Stimulated activated CD4-positive, alpha-beta T cell treated with anti-CD3 and anti-CD28 coated beads, TNF-alpha, amount 100 ng/mL, for 48 hours (primary cell): Measurements from ENCODE around the gene GTPBP3.

ENCODE experiments used
- DNase-seq, 3 donors: peaks; one replicate each; pipeline ENCODE4 v3.0.0-alpha.2; 2020; ENCODE audit warnings: low read depth in 3 of 3

The GTPBP3 gene

DNA sequence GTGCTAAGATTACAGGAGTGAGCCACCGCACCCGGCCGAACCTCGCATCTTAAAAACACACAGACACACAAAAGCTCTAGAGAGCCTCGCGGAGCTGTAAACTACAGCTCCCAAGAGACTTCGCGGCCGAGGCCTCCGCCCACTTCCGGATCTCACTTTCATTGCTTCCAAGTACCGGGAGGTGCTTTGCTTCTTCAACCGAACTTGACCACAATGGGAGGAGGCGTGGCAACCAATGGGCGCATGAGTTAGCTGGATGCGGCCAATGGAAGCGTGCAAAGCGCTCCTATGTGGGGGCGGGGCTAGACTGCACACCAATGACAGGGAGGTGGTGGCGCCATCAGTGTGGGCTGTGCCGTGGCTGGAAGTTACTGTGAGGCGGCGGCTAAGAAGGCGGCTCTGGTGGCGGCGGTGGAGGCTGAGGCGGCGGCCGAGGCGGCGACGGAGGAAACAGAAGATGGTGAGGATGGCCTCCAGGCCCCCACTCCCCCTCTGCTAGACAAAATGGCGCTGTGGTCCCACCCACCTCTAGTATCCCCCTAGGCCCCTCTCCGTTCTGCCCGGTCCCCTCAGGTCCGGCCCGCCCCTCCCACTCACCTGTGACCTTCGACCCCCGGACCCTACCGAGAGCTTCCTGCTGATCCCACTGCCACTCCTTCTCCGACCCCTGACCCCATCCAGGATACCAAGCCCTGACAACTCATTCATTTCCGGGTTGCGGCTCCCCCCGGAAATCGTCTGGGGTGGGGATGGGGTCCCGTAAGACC lies 28.0 kb upstream of the GTPBP3 start, which contains the start of gene DDA1:
TSS of gene DDA1 (plus strand) at position 366 of the 767 bp plus-strand sequence. CDS start at position 458, 92 bp downstream.
- DNase-seq: peak; percentile 97 to 99 (median 98)

- DNase-seq: no peak
These were observed 27.3 kb upstream of the GTPBP3 start for GRCh38 chr19:17309965-17310461.

DNA sequence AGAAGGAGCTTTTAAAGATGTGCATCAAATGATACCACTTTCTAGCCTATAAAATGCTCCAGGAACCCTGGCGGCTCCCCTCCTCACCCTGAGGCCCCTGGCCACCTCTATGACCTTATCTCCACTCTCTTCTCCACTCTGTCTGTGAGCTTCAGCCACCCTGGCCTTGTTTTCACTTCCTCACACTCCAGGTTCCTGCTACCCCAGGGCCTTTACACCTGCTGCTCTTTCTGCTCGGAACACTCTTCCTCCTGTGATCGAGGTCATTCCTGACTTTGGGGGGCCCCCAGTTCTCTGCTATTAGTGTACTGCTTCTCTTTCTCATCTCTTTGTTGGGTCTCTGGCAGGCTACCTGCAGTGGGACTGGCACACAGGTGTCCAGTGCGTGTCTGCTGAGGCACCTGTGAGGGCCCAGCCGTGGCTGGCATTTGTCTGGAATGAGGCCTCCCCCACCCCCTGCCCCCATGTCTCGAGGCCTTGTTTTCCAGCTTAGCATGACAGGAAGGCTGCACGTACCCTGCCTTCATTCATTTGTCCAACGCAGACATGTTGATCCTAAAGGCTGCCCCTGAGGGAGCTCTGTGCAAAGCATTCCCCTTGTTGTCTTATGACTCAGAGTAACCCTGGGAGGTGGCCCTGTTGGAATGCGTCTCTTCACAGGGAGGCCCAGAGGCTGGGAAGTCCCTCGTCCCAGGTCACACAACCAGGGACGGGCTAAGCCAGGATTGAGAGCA lies 25.7 kb upstream of the GTPBP3 start:
- no peak for DNase-seq

DNA sequence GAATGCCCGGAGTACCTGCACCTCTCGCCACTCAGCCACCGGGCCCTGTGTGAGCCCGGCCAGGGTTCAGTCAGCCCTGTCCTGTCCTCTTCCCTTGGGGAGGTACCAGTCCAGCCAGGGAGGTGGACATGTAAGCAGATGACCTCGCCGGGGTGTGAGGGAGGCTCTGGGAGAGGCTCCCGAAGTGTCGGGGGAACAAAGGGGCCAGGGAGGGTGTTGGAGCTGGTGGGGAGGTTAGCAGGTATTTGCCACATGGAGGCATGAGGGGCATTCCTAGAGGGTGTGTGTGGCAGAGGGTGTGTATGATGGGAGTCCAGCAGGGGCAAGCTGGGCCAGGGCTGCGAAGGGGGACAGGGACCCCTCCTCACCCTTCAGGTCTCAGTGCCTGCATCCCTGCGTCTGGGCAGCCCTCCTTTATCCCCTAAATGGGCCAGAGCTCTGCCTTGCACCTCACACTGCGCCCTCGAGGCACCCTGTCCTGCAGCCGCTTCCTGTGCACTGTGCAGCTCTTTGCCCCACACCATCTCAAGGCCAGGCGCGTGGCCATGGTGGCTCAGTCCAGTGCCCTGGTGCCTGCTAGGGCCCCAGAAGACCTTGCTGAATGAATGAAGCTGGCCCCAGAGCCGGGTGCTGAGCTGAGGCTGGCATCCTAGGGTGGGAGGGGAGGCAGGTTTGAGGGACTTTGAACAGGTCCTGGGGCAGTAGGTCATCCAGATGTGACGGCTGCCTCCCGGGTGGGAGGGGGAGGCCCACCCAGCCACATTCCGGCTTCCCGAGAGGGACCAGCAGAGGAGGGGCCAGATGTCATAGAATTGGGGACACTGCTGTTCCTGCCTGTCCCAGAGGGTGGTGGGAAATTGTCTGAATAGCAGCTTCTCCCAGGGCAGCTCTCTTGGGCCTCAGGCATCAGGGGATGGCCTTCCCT lies 24.9 kb upstream of the GTPBP3 start:
- DNase-seq: no peak

DNA sequence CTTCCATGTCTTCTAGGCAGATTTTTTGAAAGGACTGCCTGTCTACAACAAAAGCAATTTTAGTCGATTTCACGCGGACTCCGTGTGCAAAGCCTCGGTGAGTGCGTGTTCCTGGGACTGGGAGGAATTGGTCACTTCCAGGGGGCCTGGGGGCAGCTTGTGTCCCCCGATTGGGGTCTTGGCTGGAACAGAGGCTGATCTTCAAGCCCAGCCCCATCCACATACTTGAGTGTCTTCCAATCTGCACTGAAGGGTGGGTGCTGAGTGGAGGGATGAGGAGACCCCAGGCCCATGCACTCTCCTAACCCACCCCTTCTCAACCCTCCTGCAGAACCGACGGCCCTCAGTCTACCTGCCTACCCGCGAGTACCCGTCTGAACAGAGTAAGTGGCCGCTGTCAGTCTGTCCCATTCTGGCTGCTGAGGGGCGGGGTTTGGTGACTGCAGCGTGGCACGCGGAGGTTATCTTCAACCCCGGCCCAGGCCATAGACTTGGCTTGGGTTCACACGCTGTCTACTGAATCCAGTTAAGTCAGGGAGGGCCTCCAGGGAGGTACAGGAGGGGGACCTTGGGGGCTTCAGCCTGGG lies 23.3 kb upstream of the GTPBP3 start:
- no peak for DNase-seq

DNA sequence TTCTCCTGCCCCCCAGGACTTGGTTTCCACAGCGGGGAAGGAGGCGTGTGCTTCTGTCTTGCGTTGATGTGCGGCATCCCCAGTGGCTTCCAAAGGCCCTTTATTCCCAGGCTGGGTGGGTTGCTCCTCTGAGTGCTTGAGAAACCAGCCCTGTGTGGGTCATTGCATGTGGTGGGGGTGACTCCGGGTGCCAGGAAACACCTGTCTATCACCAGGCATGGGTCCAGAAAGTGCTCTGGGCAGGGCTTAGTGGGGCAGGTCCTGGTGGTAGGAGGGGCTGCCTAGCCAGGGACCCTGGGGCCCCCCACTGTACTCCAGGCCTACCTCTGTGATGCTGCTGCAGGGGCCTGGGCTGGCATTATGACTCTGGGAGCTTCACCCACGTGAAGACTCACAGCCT lies 18.4 kb upstream of the GTPBP3 start:
- DNase-seq: no peak

- no peak for DNase-seq
These were observed 17.7 kb upstream of the GTPBP3 start for GRCh38 chr19:17319473-17320238.

DNA sequence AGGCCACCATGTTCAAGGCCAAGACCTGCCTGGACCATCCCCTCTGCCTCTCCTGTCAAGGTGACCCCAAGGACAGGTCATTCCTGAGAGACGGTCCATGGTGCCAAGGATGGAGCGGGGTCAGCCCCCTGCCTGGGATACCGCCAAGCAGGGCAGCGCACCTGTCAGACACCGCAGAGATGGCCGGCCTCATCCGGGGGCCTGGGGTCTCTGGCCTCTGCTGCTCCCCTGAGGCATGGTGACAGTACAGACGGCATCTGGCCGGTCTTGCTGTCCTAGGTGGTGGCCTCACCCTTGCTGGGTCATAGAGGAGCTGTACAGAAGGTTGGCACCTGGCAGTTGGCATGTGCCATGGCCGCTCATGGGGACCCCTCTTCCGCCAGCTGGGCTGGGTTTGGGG lies 16.9 kb upstream of the GTPBP3 start:
- no peak for DNase-seq

- no peak for DNase-seq
These were observed 15.5 kb upstream of the GTPBP3 start for GRCh38 chr19:17321655-17322489.

DNA sequence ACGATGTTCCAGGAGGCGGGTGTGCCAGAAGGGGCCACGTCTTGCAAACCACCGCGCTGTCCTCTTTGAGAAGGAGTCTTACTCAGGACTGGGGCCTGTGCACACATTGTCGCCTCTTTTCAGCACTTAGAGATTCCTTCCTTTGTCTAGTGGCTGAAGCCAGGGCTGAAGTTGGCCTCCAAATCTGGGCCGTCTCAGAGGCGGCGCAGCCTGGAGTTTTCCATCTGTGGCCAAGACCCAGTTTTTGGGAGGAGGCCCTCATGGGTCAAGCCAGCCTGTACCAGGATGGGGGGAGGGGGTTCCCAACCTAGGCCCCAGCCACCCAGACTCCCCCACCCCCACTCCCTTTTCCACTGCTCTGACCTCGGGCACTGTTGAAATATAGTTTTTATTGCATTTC lies 14.5 kb upstream of the GTPBP3 start:
- no peak for DNase-seq

GRCh38 chr19:17323300-17323963 lies 13.9 kb upstream of the GTPBP3 start:
- no peak for DNase-seq

DNA sequence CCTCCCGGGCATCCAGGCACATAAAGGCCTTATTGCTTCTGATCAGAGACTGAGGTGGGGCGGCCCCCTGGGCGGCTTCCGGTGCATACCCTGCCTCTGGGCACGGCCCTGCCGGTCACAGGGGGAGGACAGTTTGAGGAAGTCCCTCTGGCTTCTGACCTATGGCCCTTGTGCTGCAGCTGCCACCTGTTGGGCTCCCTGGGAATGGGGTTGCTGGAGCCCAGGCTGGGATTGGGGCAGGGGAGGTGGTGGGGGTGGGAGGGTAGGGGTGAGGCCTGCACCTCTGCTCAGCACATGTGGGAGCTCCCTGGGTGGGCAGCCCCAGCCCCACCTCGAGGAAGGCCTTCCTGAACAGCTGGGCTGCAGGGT lies 13.4 kb upstream of the GTPBP3 start:
- DNase-seq: no peak

GRCh38 chr19:17324357-17325114 lies 12.8 kb upstream of the GTPBP3 start:
- no peak for DNase-seq

- DNase-seq: no peak
These were observed 12.2 kb upstream of the GTPBP3 start for GRCh38 chr19:17325133-17325532.

DNA sequence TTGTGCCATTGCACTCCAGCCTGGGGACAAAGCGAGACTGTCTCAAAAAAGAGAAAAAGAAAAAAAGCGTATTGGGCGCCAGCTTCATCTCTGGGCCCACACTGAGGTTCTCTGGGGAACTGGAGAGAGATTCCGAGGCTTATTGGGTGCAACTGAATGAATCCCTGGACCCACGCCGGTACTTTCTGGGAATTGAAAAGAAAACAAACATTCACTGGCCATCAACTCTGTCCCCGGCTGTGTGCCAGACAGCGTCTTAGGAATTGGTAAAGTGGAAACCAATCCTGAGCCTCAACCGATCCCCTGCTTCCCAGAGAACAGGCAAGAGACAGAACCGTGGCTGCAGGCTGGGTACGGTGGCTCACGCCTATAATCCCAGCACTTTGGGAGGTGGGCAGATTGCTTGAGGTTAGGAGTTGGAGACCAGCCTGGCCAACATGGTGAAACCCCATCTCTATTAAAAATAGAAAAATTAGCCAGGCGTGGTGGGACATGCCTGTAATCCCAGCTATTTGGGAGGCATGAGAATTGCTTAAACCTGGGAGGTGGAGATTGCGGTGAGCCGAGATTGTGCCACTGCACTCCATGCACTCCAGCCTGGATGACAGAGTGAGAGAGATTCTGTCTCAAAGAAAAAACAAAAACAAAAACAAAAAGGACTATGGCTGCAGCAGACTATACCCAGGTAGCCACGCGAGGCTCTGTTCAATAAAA lies 11.3 kb upstream of the GTPBP3 start:
- no peak for DNase-seq

DNA sequence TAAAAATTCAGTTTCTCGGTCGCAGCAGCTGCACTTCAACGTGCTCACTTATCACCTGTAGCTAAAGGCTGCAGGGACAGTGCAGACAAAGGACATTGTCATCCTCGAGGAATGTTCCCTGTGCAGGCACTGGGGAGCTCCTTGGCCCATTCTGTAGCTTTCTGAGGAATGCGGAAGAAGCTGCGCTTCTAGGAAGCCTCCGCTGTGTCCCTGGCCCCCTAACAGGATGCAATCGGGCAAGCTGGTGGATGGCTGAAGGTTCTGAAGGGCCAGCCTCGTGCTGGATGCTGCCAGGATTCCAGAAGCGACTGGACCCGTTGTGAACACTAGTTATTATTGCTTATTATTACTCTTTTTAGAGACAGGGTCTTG lies 10.8 kb upstream of the GTPBP3 start:
- DNase-seq: no peak

DNA sequence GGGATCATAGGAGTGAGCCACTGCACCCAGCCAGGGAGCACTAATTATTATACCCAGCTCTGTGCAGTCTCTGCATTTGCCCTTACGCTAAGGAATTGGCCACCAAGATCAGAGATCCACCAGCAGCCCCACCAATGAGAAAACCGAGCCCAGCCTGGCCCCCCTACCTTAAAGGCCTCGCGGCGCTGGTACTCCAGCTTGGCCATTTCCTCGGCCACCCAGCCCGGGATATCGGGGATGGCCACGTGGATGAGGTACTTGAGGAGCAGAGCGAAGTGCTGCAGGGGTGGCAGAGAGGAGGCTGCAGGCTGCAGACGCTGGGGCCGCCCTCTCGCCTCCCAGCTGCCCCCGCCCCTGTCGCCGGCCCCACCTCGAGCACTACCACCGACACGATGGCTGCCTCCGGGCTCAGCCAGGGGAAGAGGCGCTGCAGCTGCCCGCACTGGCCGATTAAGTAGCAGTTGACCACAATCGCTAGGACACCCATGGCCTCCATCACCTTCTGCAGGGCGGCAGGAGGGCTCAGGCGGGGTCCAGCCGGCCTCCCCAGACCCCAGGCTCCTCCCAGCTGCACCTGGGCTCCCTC lies 10.2 kb upstream of the GTPBP3 start:
- DNase-seq: no peak
